GM18873 (cell line): ENCODE data around the gene FAM53B.
"Not testable (repeated sequence)": the region's sequence is repeated elsewhere in the genome, so short reads cannot be mapped to it uniquely, and the experiment has no call there.

Experiments used
- ATAC-seq: cut with Tn5 transposase; IDR thresholded peaks from one replicate; pipeline ENCODE4 v1.9.1; 2021; ENCODE audit warnings: mild to moderate bottlenecking, moderate library complexity, moderate number of reproducible peaks; ENCODE audit not compliant: unreplicated experiment, low FRiP score

The FAM53B gene

GRCh38 chr10:124744102-124745050 lies at the start of gene FAM53B:
FAM53B (minus strand) TSS chr10:124744378; CDS start chr10:124706713, 37,665 bp downstream.
- ATAC-seq: no peak

- ATAC-seq: no peak
Measured at GRCh38 chr10:124792998-124793352, 48.8 kb upstream of the FAM53B start.

GRCh38 chr10:124791547-124792348 lies 47.6 kb upstream of the FAM53B start, which contains the start of gene EEF1AKMT2:
EEF1AKMT2 (minus strand) TSS chr10:124791887; CDS start chr10:124791833, 54 bp downstream.
- peak; percentile 66 for ATAC-seq

GRCh38 chr10:124782900-124783299 lies 38.7 kb upstream of the FAM53B start:
- ATAC-seq: not testable (repeated sequence)

GRCh38 chr10:124768791-124769190 lies 24.6 kb upstream of the FAM53B start:
- ATAC-seq: no peak

GRCh38 chr10:124765256-124765655 lies 21.1 kb upstream of the FAM53B start:
- no peak for ATAC-seq

- ATAC-seq: no peak
Measured at GRCh38 chr10:124763267-124763666, 19.1 kb upstream of the FAM53B start.

- ATAC-seq: no peak
Measured at GRCh38 chr10:124762281-124762680, 18.1 kb upstream of the FAM53B start.

GRCh38 chr10:124756156-124756903 lies 12.2 kb upstream of the FAM53B start:
- ATAC-seq: no peak

- ATAC-seq: no peak
Measured at GRCh38 chr10:124755581-124755980, 11.4 kb upstream of the FAM53B start.

GRCh38 chr10:124754227-124754626 lies 10.0 kb upstream of the FAM53B start:
- ATAC-seq: no peak

GRCh38 chr10:124748953-124749645 lies 4.9 kb upstream of the FAM53B start:
- no peak for ATAC-seq

- ATAC-seq: no peak
Measured at GRCh38 chr10:124748166-124748565, 4.0 kb upstream of the FAM53B start.

GRCh38 chr10:124747745-124748144 lies 3.6 kb upstream of the FAM53B start:
- no peak for ATAC-seq

GRCh38 chr10:124746992-124747391 lies 2.8 kb upstream of the FAM53B start:
- no peak for ATAC-seq

- not testable (repeated sequence) for ATAC-seq
Measured at GRCh38 chr10:124746447-124746846, 2.3 kb upstream of the FAM53B start.

GRCh38 chr10:124745673-124746072 lies 1.5 kb upstream of the FAM53B start:
- no peak for ATAC-seq

GRCh38 chr10:124745252-124745651 lies 1.1 kb upstream of the FAM53B start:
- ATAC-seq: no peak

- ATAC-seq: no peak
Measured at GRCh38 chr10:124743191-124744101, 732 bp downstream of the FAM53B start.
